A673 (cell line): ENCODE data around the gene LSM14A.

Experiments
- CTCF ChIP-seq: fragments of 300-800, 200-600 bp; sonication (generic); conservative IDR thresholded peaks from 2 replicates; pipeline ENCODE4 v1.5.1; 2017; ENCODE audit warnings: low read depth, mild to moderate bottlenecking, antibody characterized with exemption, low read length, moderate library complexity, mixed read lengths
- EZH2 ChIP-seq: fragments of 200-600 bp; sonication (generic); IDR thresholded peaks from 2 replicates; pipeline ENCODE4 v1.6.1; 2017; ENCODE audit warnings: borderline replicate concordance, low read depth, mild to moderate bottlenecking, mixed read lengths, antibody characterized with exemption, low read length; ENCODE audit not compliant: poor library complexity, severe bottlenecking

DNA sequence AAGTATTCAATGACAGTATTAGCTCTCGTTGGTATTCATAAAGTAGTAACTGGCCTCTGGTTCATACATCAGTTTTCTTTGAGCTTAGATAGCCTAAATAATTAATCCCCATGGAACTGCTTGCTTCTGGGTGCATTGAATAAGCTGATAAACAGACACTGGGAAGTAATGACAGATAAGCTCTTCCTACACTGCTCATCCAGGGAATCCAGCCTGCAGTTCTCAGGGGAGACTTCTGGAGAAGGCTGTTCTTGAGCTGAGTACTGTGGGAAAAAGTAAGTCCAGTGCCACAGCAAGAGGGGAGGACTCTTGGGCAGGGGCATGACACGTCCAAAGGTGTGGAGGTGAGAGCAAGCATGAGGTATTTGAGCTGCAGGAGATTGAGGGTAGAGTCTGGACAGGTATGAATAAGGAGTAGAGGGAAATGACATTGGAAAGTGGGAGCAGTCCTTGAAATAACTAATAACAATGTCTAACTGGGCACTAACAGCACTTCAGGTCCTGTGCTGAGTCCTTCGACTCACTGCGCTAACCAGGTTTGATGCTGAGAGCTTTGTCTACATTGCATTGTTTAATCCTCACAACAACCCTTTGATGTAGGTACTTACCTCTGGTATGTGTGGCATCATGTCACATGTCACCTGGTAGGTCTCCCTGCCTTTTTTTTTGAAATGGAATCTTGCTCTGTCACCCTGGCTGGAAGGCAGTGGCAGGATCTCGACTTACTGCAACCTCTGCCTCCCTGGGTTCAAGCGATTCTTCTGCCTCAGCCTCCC lies 89.2 kb downstream of the LSM14A start:
- no peak for TF ChIP-seq CTCF
- no peak for TF ChIP-seq EZH2
